IPS-18c (cell line): Measurements from ENCODE around the gene LRP6.
"Not testable (repeated sequence)": the region's sequence is repeated elsewhere in the genome, so short reads cannot be mapped to it uniquely, and the experiment has no call there.

ENCODE experiments used
- H3K4me3 ChIP-seq: 2 replicates; pipeline ENCODE4 v1.7.0; 2013; ENCODE audit warnings: low read depth, mild to moderate bottlenecking, low read length, moderate library complexity; ENCODE audit not compliant: insufficient read depth
- H3K9me3 ChIP-seq: one replicate; pipeline ENCODE4 v1.6.1; 2013; ENCODE audit warnings: mild to moderate bottlenecking, low read length, moderate library complexity; ENCODE audit not compliant: control insufficient read depth, insufficient read depth

The LRP6 gene

DNA sequence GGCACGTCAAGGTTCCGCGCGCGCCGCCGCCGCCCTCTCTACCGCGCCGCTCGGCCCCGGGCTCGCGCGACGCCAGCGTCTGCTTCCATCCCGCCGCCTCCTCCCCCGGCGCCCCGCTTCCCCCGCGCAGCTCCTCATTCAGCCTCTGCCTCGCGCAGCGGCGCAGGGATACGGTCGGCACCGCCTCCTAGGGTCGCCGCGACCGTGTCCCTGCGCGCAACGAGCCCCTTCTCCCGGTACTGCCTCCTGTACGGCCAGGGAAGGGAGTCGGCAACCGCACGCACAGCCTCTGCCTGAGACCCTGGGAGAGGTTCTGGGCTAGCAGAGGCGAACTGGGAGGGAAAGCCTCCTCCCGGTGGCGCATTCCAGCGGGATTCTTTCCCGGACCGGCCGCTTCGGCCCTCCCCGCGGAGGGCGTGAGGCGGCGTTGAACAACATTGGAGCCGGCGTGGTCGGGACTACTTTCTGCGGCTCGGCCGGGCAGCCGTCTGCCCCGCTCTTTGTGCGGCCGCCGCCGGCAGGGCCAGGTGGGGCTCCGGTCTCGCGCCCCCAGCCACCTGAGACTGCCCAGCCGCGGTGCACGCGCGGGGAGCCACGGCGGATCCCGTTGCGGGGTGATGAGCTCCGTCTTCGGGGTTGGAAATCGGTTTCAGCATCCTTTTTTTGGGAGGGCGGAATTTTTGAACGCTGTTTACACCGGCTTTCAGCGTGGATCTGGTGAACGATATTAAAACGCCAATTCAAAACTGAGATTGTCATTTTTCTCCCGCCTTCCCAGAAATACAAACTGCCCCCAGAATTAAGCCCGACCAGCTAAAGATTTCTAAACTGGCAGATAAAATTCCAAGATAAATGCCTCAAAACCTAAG is at the start of gene LRP6:
TSS of gene LRP6 (minus strand) at position 172 of the 869 bp plus-strand sequence. CDS start 309 bp downstream, outside the sequence.
- peak within 1 kb of the TSS; percentile 98 for H3K4me3 ChIP-seq
- no peaks in the 10 kb centered on the region for H3K9me3 ChIP-seq

DNA sequence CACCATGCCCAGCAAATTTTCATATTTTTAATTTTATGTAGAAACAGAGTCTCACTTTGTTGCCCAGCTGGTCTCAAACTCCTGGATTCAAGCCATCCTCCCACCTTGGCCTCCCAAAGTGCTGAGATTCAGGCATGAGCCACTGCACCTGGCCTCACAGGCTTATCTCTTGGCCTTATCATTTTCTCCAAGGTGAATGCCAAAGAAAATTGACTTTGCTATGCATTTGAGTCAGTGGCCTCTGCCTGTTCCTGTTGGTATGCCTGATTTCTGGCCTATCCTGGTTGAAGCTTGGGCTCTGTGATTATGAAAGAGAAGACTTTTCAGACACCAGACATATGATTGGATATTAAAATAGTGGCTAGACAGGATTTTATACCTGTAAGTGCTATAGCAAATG is 49.0 kb upstream of the LRP6 start:
- Histone ChIP-seq H3K9me3 (peaks cover 2% of the 10 kb centered on the region), H3K4me3 (no peak overlapping the region)

DNA sequence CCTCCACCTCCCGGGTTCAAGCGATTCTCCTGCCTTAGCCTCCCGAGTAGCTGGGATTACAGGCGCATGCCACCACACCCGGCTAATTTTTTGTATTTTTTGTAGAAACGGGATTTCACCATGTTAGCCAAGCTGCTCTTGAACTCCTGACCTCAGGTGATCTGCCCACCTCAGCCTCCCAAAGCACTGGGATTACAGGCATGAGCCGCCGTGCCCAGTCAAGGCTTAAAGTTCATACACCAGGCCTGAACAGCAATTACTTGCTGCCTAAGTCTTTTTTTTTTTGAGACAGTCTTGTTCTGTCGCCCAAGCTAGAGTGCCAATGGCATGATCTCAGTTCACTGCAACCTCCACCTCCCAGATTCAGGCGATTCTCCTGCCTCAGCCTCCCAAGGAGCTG is 43.9 kb upstream of the LRP6 start:
- H3K9me3 ChIP-seq, H3K4me3 ChIP-seq: not testable (repeated sequence)

DNA sequence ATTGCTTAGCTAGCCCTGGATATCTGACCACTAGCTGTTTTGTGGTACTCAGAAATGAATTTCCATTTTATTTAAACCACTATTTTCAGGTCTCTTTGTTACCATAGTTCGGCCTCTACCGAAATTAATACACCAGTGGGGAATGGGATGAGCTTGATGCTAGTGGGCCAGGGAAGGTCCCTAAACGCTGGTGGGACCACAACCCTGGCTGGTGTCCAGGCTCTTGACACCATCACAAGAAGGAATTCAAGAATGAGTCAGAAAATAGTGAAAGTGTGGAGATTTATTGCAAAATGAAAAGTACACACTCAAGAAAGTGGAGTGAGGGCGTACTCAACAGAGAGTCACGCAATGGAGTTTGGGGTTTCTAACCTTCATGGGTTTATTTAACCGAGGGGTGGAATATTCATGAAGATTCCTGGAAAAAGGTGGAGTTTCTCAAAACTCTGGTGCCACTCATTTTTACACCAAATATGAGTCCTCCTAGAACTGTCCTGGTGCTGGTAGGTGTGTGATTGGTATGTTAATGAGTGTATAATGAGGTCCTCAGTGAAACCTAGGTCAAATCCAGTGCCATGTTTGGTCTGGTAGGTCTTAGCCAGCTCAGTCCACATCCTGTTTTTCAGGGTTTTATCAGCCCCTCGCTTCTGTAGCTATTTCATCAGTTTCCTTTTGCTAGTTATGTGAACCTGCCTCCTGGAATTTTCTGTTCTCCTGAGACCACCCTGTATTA is 38.9 kb upstream of the LRP6 start:
- no peak overlapping the region for H3K4me3 ChIP-seq
- H3K9me3 ChIP-seq = peaks cover 2% of the 10 kb centered on the region

DNA sequence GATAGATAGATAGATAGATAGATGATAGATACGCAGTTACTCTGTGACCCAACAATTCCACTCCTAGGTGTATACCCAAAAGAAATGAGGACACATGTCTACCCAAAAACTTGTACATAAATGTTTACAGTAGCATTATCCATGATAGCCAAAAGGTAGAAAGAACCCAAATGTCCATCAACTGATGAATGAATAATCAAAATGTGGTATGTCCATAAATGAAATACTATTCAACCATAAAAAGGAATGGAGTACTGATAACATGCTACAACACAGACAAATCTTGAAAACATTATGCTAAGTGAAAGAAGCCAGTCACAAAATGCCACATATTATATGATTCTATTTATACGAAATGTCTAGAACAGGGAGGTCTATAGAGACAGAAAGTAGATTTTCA is 36.1 kb upstream of the LRP6 start:
- peaks cover 2% of the 10 kb centered on the region for H3K9me3 ChIP-seq
- H3K4me3 ChIP-seq = no peak overlapping the region

DNA sequence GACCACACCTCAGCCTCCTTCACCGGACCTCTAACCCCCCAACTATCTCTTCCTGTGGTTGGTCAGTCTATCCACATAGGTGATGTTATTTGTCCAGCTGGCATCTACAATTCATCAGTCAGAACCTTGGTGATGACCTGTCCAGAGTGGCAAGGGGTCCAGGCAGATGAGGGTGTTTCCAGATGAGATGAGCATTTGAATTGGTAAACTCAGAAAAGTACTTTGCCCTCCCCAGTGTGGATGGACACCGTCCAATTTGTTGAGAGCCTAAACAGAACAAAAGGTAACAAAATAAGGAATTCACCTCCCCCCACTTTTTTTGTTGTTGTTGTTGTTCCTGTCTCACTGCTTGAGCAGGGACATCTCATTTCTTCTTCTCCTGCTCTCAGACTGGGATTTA is 34.3 kb upstream of the LRP6 start:
- peaks cover 2% of the 10 kb centered on the region for H3K9me3 ChIP-seq

DNA sequence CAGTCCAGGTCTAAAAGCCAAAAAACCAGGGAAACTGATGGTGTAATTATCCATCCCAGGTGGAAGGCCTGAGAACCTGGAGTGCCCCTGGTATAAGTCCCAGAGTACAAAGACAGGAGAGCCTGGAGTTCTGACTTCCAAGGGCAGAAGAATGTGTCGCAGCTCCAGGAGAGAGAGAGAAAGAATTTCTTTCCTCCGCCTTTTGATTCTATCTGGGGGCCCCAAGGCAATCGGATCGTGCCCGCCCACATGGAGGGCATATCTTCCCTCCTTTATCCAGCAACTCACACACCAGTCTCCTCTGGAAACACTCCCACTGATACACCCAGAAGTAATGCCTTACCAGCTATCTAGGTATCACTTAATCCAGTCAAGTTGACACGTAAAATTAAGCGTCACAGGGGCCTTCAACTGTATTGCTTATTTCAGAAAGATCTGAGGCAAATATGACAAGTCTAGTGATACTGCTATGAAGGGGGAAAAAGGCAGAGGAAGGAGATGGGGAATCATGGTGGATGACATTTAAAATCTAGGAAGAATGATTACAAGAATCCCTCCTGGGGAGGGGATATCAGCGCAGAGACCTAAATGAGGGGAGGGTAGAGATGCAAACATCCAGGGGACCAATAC is 30.5 kb upstream of the LRP6 start:
- Histone ChIP-seq H3K9me3 (peaks cover 2% of the 10 kb centered on the region), H3K4me3 (no peak overlapping the region)

More for the DNA sequence above, 34.3 kb upstream of the LRP6 start:
- no peak overlapping the region for H3K4me3 ChIP-seq

DNA sequence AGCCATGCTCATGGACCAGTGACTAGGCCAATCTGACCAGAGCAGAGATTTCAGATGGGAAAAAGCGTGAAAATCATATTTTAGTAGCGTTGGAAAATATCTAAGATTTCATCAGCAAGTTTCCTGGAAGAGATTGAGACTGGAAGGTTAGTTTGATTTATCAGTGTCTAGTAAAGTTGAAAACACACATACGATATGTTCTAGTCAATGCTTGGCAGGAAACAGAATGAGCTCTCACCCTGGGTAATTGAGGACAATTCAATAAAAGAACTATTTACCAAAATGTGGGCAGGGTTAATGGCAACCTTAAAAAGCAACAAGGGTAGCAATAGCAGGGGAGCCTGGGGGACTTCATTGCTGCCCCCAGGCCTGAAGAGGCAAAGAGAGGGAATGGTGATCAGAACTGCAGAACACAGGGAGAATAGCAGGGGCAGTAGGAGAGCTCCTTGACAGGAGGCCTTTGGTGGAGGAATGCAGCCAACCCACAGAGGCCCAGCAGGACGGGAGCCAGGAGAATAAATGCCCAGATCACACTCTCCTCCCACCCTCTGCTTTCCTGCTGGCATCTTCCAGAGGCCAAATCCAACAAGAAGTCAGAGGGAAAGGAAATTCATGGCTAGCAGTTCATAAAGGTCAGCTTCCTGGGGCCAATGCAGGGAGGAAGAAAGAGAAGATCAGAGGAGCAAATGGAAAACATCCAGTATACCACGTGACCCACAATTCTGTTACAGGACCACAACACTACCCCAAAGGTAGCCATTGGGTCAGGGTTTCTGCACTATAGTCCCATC is 27.6 kb upstream of the LRP6 start:
- no peaks in the 10 kb centered on the region for H3K9me3 ChIP-seq
- no peak overlapping the region for H3K4me3 ChIP-seq

DNA sequence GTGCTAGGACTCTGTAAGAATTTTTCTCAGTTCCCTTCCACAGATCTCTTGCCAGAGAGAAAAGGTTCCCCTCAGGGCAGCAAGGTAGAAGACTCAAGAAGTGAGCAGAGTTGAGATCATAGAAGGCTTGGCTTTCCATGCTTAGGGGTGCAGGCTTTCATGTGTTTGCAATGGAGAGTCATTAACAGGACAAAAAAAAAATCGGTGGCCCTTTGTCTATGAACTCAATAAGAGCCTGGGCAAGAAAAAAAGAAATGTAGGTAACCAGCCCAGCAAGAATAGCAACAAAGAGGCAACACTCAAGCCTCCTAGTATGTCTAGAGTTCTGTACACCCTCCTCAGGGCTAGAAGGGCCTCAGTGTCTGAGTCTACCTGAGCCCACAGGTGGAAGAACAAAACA is 23.4 kb upstream of the LRP6 start:
- H3K4me3 ChIP-seq = no peak overlapping the region
- H3K9me3 ChIP-seq = no peaks in the 10 kb centered on the region

DNA sequence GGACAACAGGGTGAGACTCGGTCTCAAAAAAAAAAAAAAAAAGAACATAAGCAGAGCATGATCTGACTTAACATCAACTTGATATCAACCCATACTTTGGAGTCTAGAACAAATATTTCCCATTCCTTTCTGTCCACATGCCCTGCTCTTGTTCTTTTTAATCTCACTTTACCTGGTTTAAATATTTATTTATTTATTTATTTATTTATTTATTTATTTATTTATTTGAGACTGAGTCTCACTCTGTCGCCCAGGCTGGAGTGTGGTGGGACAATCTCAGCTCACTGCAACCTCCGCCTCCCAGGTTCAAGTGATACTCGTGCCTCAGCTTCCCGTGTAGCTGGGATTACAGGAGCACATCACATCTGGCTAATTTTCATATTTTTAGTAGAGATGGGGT is 19.6 kb upstream of the LRP6 start:
- H3K4me3 ChIP-seq = no peak overlapping the region
- H3K9me3 ChIP-seq = no peaks in the 10 kb centered on the region

DNA sequence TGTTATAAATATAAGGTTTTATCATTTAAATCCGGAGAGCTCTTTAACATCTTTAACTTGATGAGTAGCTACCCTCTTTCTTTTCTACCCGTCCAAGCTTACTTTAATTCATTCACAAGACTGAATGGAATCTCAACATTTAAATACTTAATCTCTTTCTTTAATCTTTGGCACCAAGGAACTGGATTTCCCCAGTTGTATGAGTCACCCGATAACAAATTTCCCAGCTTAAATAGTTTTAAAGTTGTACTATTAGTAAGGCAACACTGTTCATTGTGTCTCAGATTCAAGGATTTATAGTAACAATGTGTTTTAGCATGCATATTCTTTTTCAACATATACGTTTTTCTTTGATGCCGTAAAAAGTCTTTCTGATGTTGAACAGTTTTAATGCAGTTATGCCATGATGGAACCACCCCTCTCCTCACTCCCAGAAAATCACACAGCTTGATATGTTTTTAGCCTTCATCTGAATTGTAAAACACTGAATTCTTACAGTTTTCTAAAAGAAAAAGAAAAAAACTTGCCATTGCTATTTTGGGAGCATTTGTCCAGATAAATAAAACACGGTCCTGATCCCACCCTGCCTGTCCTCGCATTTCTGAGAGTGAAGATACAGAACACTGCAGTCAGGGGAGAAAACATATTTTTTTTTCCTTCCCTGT is 16.0 kb upstream of the LRP6 start:
- H3K4me3 ChIP-seq = no peak overlapping the region
- no peaks in the 10 kb centered on the region for H3K9me3 ChIP-seq

DNA sequence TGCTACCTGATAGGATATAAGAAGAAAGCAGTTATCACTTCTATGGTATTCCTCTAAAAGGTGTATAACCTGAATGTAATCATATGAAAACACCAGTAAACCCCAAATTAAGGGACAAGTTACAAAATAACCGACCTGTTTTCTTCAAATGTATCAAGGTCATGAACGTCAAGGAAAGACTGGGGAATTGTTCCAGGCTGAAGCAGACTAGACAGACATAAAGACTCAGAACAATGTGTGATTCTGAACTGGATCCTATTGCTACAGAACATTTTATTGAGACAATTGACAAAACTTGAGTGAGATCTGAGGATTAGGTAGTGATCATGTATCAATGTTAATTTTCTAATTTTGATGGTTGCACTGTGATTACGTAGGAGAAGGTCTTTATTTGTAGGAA is 15.4 kb upstream of the LRP6 start:
- H3K4me3 ChIP-seq = no peak overlapping the region
- H3K9me3 ChIP-seq = no peaks in the 10 kb centered on the region

DNA sequence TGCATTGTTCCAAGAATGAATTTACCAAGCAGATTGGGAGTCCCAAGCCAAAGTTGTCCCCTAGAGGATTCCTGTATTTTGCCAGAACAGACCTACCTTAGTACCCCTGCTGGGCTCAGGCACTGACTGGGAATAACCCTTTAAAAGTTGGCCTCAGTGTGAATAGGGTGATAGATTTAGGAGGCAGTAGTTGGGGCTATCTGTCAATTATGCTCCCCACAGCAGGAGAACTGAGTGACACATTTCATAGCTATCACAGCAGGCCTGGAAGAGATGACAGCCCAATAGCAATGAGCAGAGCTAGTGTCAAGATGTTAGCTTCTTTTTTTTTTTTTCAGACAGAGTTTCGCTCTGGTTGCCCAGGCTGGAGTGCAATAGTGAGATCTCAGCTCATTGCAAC is 14.3 kb upstream of the LRP6 start:
- Histone ChIP-seq H3K9me3 (peaks cover under 1% of the 10 kb centered on the region), H3K4me3 (no peak overlapping the region)

DNA sequence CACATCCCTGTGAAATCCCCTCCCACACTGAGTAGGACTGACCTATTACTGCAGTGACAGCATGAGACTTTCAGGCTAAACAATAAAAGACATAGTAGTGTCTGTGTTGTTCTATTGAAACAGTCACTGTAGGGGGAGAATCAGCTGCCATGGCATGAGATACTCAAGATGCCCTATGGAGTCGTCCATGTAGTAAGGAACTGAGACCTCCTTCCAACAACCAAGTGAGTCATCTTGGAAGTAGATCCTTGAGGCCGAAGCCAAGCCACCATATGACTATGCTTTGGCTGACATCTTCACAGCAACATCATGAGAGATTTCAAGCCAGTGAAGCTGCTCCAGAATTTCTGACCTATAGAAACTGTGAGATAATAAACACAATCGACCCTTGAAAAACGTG is 12.1 kb upstream of the LRP6 start:
- Histone ChIP-seq H3K4me3 (no peak overlapping the region), H3K9me3 (peaks cover 2% of the 10 kb centered on the region)

DNA sequence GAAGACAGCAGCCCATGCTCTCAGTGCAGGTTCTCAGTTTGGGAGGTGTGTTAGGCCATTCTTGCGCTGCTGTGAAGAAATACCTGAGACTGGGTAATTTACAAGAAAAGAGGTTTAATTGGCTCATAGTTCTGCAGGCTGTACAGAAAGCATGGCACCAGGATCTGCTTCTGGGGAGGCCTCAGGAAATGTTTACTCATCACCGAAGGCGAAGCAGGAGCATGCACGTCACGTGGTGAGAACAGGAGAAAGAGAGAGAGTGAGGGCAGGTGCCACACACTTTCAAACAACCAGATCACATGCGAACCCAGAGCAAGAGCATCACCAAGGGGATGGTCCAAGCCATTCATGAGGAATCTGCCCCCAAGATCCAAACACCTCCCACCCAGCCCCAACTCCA is 9.0 kb upstream of the LRP6 start:
- Histone ChIP-seq H3K4me3 (no peak overlapping the region), H3K9me3 (peaks cover 2% of the 10 kb centered on the region)

DNA sequence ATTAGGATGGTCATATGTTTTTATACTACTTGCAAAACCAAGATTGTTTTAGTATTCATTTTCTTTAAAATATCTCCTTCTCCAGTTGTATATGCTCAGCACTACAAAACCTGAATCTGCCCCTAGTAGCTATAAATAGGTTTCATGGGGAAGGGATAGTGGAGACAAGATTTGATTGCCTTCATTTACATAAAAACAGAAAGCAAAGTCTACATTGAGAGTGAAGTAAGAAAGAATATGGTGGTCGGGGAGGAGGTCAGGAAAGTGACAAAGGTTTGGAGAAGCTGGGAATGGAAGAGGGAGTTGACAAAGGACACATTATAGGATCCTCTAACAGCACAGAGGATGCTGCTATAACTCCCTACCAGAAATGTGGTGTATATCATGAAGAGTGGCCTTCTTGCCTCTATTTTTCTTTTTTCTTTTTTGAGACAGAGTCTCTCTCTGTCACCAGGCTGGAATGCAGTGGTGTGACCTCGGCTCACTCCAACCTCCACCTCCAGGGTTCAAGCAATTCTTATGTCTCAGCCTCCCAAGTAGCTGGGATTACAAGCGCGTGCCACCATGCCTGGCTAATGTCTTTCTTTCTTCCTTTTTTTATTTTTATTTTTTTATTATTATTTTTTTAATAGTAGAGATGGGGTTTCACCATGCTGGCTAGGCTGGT is 6.6 kb upstream of the LRP6 start:
- peaks cover 2% of the 10 kb centered on the region for H3K9me3 ChIP-seq
- H3K4me3 ChIP-seq = no peak overlapping the region
